ENCODE measurements around the gene PRKCB.

Gene PRKCB

DNA sequence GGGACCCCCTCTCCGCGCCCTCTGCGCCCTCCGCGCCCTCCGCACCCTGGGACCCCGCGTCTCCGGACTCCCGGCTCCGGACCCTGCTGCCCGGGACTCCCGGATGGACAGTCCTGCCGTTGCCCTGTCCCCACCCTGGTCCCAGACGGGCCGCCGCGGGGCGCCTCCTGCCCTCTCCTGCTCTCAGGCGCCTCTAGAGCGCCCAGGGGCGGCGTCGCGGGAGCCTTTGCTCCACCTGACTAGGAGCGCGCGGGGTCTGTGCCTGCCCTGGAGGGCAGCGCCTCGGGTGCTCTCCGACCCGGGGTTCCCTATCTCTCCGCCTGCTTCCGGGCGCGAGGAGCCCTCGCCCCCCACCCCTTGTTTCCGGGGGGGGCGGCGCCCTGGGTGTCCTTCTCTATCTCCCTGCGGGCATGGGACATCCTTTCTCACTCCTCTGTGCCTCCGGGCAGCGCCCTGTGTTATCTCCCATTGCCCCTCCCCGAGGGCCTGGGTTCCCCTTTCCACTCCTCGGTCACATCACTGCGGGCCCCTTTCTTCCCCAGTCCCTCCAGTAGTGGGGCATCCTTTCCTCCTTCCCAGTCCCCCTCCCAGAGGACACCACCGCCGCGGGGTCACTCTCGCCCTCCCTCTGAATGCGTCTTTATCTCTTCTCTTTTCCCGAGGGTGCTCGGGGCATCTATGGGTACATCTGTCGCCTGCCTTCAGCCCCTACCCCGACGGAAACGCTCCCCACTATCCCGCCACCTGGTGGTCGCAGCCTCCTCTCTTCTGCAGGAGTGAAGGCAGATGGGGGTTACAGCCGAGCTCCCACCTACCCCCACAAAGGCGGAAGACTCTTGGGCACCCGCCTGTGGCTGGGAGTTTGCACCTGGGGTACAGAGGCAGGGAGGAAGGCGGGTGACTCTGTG is 875 bp downstream of the PRKCB start:
- DNase-seq, result no peak

DNA sequence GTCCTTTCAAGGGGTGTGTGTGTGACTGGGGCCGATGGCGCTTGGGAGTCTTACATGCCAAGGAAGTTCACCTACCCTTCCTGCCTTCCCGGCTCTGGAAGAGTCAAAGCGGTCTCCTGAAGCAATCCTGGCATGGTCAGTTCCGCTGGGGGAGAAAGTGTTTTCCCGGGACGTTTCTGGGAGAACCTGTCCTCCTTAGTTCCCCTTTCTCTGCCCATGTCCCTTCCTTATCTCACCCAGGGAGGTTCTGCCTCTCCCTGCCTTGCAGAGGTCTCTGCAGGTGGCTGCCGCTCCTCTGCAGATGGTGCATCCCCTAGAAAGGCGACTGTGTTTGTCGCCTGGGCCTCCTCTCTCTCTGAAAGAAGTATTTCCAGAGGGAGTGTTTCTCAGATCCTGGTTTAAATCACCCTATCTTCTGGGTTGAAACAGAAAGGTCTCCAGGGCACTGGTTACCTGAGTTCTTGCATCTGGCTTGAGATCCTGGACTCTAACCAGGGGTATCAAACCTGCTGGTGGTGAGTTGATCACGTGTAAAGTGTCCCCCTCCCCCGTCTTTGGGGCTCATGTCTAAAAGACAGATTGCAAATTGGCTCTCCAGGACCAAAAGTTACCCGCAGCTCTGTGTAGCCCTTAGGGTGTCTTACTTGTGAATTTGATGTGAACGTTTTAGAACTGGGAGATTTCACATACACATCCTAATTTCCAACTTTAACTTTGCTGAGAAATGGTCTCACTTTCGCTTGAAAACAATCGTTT is 1.9 kb downstream of the PRKCB start:
- DNase-seq, result no peak

GRCh38 chr16:23838485-23839142 is 2.8 kb downstream of the PRKCB start:
- DNase-seq, result no peak

GRCh38 chr16:23840310-23840709 is 4.5 kb downstream of the PRKCB start:
- DNase-seq, result no peak

DNA sequence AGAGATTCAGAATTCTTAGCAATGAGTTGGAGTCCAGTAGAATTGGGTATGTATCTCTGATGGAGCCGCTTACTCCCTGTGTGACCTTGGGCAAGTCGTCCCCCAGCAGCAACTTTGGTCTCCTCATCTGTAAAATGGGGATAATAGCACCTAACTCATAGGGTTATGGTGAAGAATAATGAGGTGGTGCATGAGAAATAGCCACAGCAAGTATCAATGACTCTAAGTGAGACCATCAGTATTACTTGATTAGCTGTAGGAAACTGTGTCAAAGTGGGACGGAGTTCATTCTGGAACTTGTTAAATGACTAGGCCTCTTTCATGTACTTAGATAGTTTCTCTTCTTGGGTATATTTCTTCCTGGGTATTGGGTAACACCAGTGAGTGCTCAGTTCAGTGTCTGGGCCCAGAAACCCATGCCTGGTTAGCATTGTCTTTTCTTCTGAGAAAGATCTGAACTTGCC is 6.4 kb downstream of the PRKCB start:
- no peak for DNase-seq

GRCh38 chr16:23843143-23843542 is 7.4 kb downstream of the PRKCB start:
- no peak for DNase-seq

- DNase-seq, result no peak
Measured at GRCh38 chr16:23847251-23847650, 11.5 kb downstream of the PRKCB start.

DNA sequence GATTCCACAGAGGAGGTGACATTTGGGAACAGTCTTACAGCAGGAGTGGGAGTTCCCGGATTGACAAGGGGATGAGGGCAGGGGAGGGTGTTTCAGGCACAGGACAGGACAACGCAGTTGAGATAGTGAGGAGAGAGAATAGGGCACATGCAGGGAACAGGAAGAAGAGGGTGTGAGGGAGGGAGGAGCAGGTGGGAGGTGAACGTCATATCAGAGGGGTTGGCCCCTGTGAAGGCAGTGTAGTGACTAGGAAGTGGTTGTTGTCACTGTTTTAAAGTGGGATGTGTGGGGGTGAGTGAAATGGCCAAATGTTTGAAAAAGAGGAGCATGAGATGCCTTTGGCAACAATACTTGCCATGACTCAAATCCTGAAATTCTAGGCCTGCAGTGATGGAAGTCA is 12.2 kb downstream of the PRKCB start:
- DNase-seq, result no peak

- no peak for DNase-seq
Measured at GRCh38 chr16:23848958-23849357, 13.2 kb downstream of the PRKCB start.

- DNase-seq, result no peak
Measured at GRCh38 chr16:23852794-23853562, 17.2 kb downstream of the PRKCB start.

DNA sequence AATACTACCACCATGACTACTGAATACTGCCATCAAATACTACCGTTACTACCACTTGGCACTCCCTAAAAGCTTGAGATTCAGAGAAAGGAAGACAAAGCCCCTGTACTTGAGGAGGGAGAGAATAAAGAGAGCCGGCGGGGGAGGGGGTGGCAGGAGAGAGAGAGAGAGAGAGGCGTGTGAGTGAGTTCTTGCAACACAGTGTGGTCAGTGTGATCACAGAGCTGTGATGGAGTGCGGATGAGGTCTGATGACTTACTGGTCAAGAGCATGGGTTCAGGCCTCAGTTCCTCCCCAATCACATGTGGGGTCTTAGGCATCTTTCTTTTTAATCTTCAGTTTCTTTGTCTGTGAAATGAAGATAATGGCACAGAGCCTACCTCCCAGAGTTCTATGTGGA is 19.2 kb downstream of the PRKCB start:
- DNase-seq, result no peak

DNA sequence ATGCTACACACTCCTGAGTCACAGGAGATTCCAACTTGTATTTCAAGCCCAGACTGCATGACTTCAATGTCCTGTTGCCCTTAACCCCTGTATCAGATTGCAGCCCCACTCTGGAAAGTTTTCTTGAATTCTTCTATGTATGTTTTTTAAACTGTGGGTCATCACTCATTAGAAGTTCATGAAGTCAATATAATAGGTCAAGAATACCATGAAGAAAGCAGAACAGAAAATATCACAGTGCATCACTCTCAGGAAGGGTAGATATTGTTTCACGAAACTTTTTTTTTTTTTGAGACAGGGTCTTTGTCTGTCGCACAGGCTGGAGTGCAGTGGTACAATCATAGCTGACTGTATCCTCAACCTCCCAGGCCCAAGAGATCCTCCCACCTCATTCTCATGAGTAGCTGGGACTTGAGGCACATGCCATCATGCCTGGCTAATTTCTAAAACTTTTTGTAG is 20.5 kb downstream of the PRKCB start:
- no peak for DNase-seq

- DNase-seq, result no peak
Measured at GRCh38 chr16:23857256-23857880, 21.6 kb downstream of the PRKCB start.

DNA sequence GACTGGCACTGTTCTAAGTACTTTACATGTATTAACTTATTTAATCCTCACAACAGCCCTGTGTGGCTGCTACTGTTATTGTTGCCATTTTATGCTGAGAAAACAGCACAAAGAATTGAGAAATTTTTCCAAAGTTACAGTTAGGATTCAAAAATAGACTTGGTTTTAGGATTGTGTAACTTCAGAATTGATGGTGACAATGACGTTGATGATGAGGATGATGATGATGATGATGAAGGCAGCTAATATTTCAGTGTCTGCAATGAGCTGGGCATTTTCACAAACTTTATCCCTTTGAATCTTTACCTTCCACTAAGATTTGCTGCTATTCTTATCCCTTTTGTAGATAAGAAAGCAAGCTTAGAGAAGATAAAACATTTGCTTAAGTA is 22.1 kb downstream of the PRKCB start:
- DNase-seq, result no peak

DNA sequence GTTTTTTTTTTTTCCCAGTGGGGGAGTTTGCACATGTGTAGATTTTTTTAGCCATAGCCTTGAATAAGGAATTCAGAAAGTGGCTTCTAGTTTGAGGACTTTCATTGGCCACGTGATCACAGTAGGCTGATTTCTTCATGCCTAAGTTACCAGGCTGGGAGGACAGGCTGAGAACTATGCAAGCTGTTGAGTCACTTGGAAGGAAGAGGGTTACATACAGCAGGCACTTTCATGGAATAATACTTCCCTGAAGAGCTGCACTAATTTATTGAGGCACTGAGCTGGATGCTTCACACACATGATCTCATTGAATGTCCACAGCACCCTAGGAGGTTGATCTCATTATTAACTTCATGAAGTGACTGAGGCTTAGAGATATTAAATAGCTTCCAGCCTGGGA is 22.8 kb downstream of the PRKCB start:
- DNase-seq, result no peak

DNA sequence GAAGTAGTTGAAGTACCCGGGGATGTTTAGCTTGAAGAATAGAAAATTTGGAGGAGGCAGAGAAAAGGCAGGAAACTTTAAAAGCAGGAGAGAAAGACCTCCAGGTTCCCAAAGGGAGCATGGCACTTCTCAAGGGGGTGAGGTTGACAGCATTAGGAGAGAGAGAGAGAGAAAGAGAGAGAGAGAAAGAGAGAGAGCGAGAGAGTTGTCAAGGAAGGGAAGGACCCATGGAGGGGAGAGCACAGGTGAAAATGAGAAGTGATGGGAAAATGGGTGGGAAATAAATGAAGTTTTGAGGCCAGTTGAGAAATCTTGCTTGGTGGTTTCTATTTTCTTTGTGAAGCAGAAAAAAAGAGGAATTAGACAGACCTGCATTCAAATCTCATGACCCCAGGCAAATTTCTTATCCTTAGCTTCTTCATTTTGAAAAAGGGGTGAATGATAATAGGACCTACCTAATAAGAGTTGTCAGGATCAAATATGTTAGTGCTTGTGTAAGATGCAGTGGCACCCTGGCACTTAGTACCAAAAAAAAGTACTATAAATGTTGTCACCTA is 24.0 kb downstream of the PRKCB start:
- no peak for DNase-seq

GRCh38 chr16:23861874-23862273 is 26.1 kb downstream of the PRKCB start:
- DNase-seq, result no peak

DNA sequence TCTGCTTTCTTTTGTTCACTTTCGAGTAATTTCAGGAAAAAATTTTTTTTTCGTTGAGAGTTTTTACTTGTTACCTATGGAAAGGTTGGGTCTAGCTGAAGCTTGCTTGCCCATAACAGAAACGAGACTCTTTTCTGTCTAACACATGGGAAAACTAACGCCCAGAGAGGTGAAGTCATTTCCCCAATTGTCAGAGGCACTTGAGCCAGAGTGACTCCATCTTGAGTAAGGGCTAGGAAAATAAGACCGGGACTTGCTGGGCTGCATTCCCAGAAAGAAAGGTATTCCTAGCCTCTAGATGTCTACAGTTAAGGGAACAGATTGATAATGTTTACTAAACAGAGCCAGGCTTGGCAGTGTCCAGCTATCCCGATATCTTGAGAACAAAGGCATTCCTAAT is 26.8 kb downstream of the PRKCB start:
- no peak for DNase-seq

DNA sequence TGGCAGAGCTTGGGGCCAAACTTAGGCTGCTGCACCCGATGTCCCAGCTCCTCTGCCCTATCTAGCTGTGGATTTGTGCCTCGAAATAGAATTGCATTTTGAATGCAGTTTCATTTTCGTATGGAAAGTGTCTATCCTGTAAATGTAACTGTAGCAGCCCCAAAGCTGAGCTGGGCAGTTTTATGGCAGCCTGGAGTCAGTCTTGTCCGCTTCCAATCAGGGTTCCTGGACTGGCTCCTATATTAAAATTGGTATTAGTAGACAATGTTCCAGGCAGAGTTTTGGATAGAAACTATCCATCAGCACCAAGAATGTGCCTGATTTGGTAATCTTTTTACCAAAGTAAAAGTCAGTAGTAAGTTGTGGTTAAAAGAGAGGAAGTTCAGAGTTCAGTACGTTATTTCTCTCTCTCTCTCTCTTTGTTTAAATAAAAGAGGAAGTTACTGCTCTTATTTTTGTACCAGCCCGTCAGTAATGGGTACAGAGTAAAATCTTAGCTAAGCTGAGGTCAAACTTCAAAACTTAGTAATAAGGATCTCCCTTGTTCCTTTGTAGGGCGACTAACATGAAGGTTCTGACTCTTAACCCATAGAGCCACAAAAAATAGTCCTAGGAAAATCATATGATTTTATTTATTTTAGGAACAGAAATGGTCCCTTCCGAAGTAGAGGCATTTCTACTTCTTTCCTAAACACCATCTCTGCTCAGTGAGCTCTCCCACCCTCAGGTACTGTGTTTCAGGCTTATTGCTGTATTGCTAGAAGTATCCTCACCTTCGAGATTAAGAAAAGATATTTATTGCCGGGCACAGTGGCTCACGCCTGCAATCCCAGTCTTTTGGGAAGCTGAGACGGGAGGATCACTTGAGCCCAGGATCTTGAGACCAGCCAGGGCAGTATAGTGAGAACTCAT is 28.0 kb downstream of the PRKCB start:
- no peak for DNase-seq

- no peak for DNase-seq
Measured at GRCh38 chr16:23865853-23866252, 30.1 kb downstream of the PRKCB start.

DNA sequence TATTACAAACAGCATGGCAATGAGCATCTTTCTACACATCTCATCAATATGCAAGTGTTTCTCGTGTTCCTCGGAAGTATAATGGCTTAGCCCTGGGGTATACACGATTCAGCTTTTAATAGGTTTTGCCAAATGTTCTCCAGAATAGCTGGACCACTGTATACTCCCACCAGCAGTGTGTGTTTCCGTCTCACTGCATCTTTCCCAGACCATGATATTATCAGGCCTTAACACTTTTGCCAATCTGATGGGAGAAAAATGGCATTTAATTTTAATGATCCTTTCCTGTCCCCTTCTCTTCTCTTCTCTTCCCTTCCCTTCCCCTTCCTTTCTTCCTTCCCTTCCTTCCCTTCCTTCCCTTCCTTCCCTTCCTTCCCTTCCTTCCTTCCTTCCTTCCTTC is 30.8 kb downstream of the PRKCB start:
- DNase-seq, result no peak
